Fibroblast of lung (primary cell): Measurements from ENCODE around the gene MIEF1.

Experiments used
- CTCF ChIP-seq, 2 donors: IDR thresholded peaks in 1 of 2; conservative IDR thresholded peaks in 1 of 2; 1 replicate in 1 of 2; 2 replicates in 1 of 2; pipeline ENCODE4 v1.5.1; 2011 to 2012; ENCODE audit warnings: low read length in 2 of 2, control low read depth in 1 of 2, inconsistent platforms in 1 of 2, low read depth in 1 of 2, mild to moderate bottlenecking in 1 of 2
- EZH2 ChIP-seq: IDR thresholded peaks from 2 replicates; pipeline ENCODE4 v1.5.1; 2012; ENCODE audit warnings: low read length, control low read depth, mild to moderate bottlenecking; ENCODE audit errors: missing control alignments

- TF ChIP-seq CTCF (conservative IDR thresholded peaks at IDR 0.05 in 1 of 2, IDR thresholded peaks at IDR 0.05 in 1 of 2; ENCODE audit: low read depth in 1 of 2, low read length in 2 of 2) (no peak), EZH2 (no peak)
These were observed 16.2 kb downstream of the MIEF1 start for GRCh38 chr22:39518144-39518786.
